GM23248 (cell line): Measurements from ENCODE around the gene NKAIN4.

ENCODE experiments used
- EZH2 ChIP-seq: fragments of 200-600 bp; sonication (generic); IDR thresholded peaks from 2 replicates; pipeline ENCODE4 v1.6.1; 2018; ENCODE audit warnings: antibody characterized with exemption, mild to moderate bottlenecking; ENCODE audit not compliant: insufficient read depth, poor library complexity, severe bottlenecking
- EZH2phosphoT487 ChIP-seq: fragments of 200-600 bp; sonication (generic); IDR thresholded peaks from 2 replicates; pipeline ENCODE4 v1.6.1; 2018; ENCODE audit warnings: antibody characterized with exemption, moderate library complexity, mild to moderate bottlenecking, low read depth; ENCODE audit not compliant: insufficient read depth

DNA sequence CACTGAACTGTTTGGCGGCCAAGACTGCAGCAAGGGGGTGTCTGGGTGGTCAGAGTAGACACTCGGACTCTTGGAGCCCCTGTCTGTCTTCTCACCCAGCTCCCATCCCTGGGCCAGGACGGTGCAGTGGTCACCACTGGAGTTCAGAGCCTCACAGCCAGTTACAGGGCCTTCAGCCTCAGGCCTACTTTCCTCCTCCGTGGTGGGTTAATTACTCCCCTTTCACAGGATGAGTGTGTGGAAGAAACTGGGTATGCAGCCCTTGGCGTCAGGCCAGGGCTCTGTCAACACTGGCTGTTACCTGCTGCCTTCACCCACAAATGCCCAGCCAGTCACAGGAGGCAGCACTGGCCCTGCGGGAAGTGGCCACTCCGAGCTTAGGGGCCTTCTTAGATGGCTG is 36.6 kb downstream of the NKAIN4 start:
- TF ChIP-seq EZH2phosphoT487 (no peak), EZH2 (no peak)
